Sigmoid colon (tissue), 4 donors: Measurements from ENCODE around the gene CLCN7.

Experiments
- EP300 ChIP-seq, 4 donors: sonication (generic); formaldehyde crosslinking; IDR thresholded peaks; one replicate each; pipeline ENCODE4 v1.6.1; 2017; ENCODE audit warnings: antibody characterized with exemption in 4 of 4
- POLR2A ChIP-seq, 2 donors: fragments of 450-650 bp; IDR thresholded peaks; one replicate each; pipeline ENCODE4 v1.6.1; 2016; ENCODE audit warnings: antibody characterized with exemption in 2 of 2, mild to moderate bottlenecking in 2 of 2, moderate library complexity in 2 of 2
- POLR2AphosphoS5 ChIP-seq, 4 donors: sonication (generic); formaldehyde crosslinking; IDR thresholded peaks; one replicate each; pipeline ENCODE4 v1.6.1; 2017; ENCODE audit warnings: antibody characterized with exemption in 4 of 4
- TF ChIP-seq, protein P1 (sequence below), 4 experiments: fragments of 450-650 bp in 3 of 4; fragments of 200-600 bp in 1 of 4; IDR thresholded peaks; one replicate each; pipeline ENCODE4 v1.5.1; 2016 to 2019; ENCODE audit warnings: antibody characterized with exemption in 4 of 4, mild to moderate bottlenecking in 3 of 4, moderate library complexity in 2 of 4

DNA sequence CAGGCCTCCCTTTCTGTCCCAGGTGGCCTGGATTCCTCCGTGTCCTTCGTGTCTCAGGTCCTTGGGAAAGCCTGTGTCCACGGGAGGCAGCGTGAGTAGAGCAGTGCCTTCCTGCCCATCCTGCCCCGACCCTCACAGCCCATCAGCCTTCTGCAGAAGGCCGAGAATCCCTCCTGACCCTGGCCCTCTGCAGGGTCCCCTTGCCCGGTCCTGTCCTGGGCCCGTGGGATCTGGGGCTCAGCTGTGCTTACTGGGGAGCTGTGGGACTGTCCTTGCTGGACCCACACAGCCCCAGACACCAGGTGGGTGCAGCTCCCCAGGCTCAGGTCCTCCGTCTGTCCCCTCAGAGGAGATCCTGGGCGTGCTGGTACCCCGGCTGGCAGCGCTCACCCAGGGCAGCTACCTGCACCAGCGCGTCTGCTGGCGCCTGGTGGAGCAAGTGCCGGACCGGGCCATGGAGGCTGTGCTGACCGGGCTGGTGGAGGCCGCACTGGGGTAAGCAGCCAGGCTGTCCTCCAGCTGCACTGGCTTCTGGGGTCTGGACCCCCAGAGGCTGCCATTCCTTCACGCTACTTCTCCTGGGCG is 22.3 kb upstream of the CLCN7 start:
- TF ChIP-seq, protein P1, sequence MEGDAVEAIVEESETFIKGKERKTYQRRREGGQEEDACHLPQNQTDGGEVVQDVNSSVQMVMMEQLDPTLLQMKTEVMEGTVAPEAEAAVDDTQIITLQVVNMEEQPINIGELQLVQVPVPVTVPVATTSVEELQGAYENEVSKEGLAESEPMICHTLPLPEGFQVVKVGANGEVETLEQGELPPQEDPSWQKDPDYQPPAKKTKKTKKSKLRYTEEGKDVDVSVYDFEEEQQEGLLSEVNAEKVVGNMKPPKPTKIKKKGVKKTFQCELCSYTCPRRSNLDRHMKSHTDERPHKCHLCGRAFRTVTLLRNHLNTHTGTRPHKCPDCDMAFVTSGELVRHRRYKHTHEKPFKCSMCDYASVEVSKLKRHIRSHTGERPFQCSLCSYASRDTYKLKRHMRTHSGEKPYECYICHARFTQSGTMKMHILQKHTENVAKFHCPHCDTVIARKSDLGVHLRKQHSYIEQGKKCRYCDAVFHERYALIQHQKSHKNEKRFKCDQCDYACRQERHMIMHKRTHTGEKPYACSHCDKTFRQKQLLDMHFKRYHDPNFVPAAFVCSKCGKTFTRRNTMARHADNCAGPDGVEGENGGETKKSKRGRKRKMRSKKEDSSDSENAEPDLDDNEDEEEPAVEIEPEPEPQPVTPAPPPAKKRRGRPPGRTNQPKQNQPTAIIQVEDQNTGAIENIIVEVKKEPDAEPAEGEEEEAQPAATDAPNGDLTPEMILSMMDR (IDR thresholded peaks at IDR 0.05), result no peak
- TF ChIP-seq POLR2A (IDR thresholded peaks at IDR 0.05) (no peak), POLR2AphosphoS5 (IDR thresholded peaks at IDR 0.05) (no peak), EP300 (IDR thresholded peaks at IDR 0.05) (no peak)
